PC-9 (cell line): ENCODE measurements around the gene DAPK1.

ENCODE experiments used
- EZH2 ChIP-seq: fragments of 200-600 bp; sonication (generic); IDR thresholded peaks from 2 replicates; pipeline ENCODE4 v1.8.0; 2017; ENCODE audit warnings: antibody characterized with exemption, low read depth
- TF ChIP-seq, protein P1 (sequence below): fragments of 200-600 bp; sonication (generic); conservative IDR thresholded peaks from 2 replicates; pipeline ENCODE4 v1.6.1; 2017; ENCODE audit warnings: mixed run types, antibody characterized with exemption, mild to moderate bottlenecking, moderate library complexity

DNA sequence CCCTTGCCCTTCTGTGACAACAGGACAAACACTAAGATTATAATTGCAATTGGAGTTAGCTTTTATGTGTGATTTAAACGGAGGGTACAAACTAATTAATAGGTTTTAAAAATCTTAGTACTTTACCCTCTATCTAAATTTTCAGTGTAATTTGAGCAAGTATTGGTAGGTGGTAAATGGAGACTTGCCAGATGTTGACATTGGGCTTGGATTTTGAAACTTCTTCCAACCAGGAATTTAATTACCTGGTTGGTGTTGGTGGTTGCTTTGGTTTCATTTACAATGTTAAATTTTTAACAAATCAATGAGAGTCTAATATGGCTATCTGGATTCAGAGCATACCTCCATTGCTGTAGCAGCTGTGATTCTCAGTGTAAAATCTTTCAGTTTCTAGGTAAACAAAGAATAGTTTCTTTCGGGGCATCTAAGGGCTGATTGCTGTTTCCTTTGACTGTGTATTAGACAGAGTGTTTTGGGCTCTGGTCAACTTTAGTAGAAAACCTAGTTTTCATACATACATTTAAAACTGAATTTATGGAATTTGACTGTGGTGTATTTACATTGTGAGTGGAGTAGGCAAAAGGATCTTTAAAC is 1.9 kb downstream of the DAPK1 start:
- TF ChIP-seq, protein P1, sequence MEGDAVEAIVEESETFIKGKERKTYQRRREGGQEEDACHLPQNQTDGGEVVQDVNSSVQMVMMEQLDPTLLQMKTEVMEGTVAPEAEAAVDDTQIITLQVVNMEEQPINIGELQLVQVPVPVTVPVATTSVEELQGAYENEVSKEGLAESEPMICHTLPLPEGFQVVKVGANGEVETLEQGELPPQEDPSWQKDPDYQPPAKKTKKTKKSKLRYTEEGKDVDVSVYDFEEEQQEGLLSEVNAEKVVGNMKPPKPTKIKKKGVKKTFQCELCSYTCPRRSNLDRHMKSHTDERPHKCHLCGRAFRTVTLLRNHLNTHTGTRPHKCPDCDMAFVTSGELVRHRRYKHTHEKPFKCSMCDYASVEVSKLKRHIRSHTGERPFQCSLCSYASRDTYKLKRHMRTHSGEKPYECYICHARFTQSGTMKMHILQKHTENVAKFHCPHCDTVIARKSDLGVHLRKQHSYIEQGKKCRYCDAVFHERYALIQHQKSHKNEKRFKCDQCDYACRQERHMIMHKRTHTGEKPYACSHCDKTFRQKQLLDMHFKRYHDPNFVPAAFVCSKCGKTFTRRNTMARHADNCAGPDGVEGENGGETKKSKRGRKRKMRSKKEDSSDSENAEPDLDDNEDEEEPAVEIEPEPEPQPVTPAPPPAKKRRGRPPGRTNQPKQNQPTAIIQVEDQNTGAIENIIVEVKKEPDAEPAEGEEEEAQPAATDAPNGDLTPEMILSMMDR = no peak
- TF ChIP-seq EZH2 = no peak
